Stimulated activated CD4-positive, alpha-beta T cell treated with anti-CD3 and anti-CD28 coated beads, Interleukin-4, amount 100 ng/mL, for 1 hour (primary cell): ENCODE results near the gene GSTM3.
"Not testable (repeated sequence)": the region's sequence is repeated elsewhere in the genome, so short reads cannot be mapped to it uniquely, and the experiment has no call there.

Source experiments
- DNase-seq: peaks from one replicate; pipeline ENCODE4 v3.0.0-alpha.2; 2020

The GSTM3 gene

GRCh38 chr1:109761227-109762038 lies 20.6 kb upstream of the GSTM3 start:
- DNase-seq: no peak

GRCh38 chr1:109760581-109761226 lies 19.9 kb upstream of the GSTM3 start:
- no peak for DNase-seq

- DNase-seq: no peak
Measured at GRCh38 chr1:109759513-109760334, 18.9 kb upstream of the GSTM3 start.

- DNase-seq: no peak
Measured at GRCh38 chr1:109757936-109758786, 17.3 kb upstream of the GSTM3 start.

- DNase-seq: no peak
Measured at GRCh38 chr1:109756848-109757521, 16.1 kb upstream of the GSTM3 start.

GRCh38 chr1:109756325-109756724 lies 15.5 kb upstream of the GSTM3 start:
- not testable (repeated sequence) for DNase-seq

GRCh38 chr1:109754738-109755137 lies 13.9 kb upstream of the GSTM3 start:
- no peak for DNase-seq

- DNase-seq: no peak
Measured at GRCh38 chr1:109751531-109752260, 10.9 kb upstream of the GSTM3 start.

- DNase-seq: no peak
Measured at GRCh38 chr1:109750920-109751319, 10.1 kb upstream of the GSTM3 start.

- DNase-seq: no peak
Measured at GRCh38 chr1:109750241-109750882, 9.5 kb upstream of the GSTM3 start.

- DNase-seq: no peak
Measured at GRCh38 chr1:109749221-109749620, 8.4 kb upstream of the GSTM3 start.

- not testable (repeated sequence) for DNase-seq
Measured at GRCh38 chr1:109748311-109748710, 7.5 kb upstream of the GSTM3 start.

GRCh38 chr1:109739738-109740614 lies 862 bp downstream of the GSTM3 start:
- DNase-seq: peak; percentile 81

- no peak for DNase-seq
Measured at GRCh38 chr1:109733236-109733870, 7.5 kb downstream of the GSTM3 start.

GRCh38 chr1:109732390-109732881 lies 8.4 kb downstream of the GSTM3 start:
- no peak for DNase-seq

GRCh38 chr1:109730666-109731065 lies 10.2 kb downstream of the GSTM3 start:
- no peak for DNase-seq

- DNase-seq: no peak
Measured at GRCh38 chr1:109728870-109729269, 12.0 kb downstream of the GSTM3 start.

GRCh38 chr1:109726728-109727373 lies 14.0 kb downstream of the GSTM3 start:
- no peak for DNase-seq
